Prostate gland (tissue), 2 donors: ENCODE data around the gene CLPSL1. TPM values are rescaled to one million over a fixed set of nuclear protein-coding genes. Genes with fewer than 3 reads are reported as not detected.

ENCODE experiments used
- DNase-seq: peaks from one replicate; pipeline ENCODE4 v3.0.0-alpha.2; 2019; ENCODE audit warnings: low spot score
- H3K27ac ChIP-seq, 2 donors: fragments of 200-600 bp; sonication (generic); 2 replicates each; pipeline ENCODE4 v1.5.1; 2017 to 2019
- H3K27me3 ChIP-seq: fragments of 200-600 bp; sonication (generic); replicated peaks from 2 replicates; pipeline ENCODE4 v1.5.1; 2019; ENCODE audit not compliant: insufficient read depth
- H3K36me3 ChIP-seq, 2 donors: fragments of 200-600 bp; sonication (generic); 1 replicate in 1 of 2; 2 replicates in 1 of 2; pipeline versions ENCODE4 v1.5.1 to v1.8.1; 2017 to 2019
- H3K4me1 ChIP-seq: fragments of 200-600 bp; sonication (generic); replicated peaks from 2 replicates; pipeline ENCODE4 v1.5.1; 2019
- H3K4me3 ChIP-seq, 2 donors: fragments of 200-600 bp; sonication (generic); 2 replicates each; pipeline ENCODE4 v1.5.1; 2017 to 2019
- H3K9me3 ChIP-seq: fragments of 200-600 bp; sonication (generic); 2 replicates; pipeline ENCODE4 v1.5.1; 2017
- POLR2A ChIP-seq: fragments of 450-650 bp; IDR thresholded peaks from one replicate; pipeline ENCODE4 v1.6.1; 2016; ENCODE audit warnings: antibody characterized with exemption, mild to moderate bottlenecking
- POLR2AphosphoS5 ChIP-seq: sonication (generic); formaldehyde crosslinking; IDR thresholded peaks from one replicate; pipeline ENCODE4 v1.6.1; 2017; ENCODE audit warnings: antibody characterized with exemption
- WGBS: methylation state at CpG from one replicate; pipeline ENCODE4 v1.1.5; 2018; 5-methylcytosine and 5-hydroxymethylcytosine counted together
- intact Hi-C: fragments of 100-400 bp; cut with DNase I; formaldehyde crosslinking; loops from one replicate; pipeline ENCODE4 v1.14.2; 2022
- total RNA-seq, 2 donors: library from RNA; depleted of rRNA; stranded (reverse); fragments of >200 nt; gene quantifications; one replicate each; pipeline ENCODE4 v1.1.0, GENCODE V29; 2016
- TF ChIP-seq, protein P1 (sequence below), 4 experiments: fragments of 200-600 bp in 2 of 4; fragments of 450-650 bp in 2 of 4; sonication (generic) in 2 of 4; IDR thresholded peaks; 1 replicate in 3 of 4; 2 replicates in 1 of 4; pipeline ENCODE4 v1.5.1; 2016 to 2019; ENCODE audit warnings: antibody characterized with exemption in 4 of 4, mild to moderate bottlenecking in 2 of 4, moderate library complexity in 2 of 4

CLPSL1 gene
- total RNA-seq, 2 donors from 2014 or later, result not detected

DNA sequence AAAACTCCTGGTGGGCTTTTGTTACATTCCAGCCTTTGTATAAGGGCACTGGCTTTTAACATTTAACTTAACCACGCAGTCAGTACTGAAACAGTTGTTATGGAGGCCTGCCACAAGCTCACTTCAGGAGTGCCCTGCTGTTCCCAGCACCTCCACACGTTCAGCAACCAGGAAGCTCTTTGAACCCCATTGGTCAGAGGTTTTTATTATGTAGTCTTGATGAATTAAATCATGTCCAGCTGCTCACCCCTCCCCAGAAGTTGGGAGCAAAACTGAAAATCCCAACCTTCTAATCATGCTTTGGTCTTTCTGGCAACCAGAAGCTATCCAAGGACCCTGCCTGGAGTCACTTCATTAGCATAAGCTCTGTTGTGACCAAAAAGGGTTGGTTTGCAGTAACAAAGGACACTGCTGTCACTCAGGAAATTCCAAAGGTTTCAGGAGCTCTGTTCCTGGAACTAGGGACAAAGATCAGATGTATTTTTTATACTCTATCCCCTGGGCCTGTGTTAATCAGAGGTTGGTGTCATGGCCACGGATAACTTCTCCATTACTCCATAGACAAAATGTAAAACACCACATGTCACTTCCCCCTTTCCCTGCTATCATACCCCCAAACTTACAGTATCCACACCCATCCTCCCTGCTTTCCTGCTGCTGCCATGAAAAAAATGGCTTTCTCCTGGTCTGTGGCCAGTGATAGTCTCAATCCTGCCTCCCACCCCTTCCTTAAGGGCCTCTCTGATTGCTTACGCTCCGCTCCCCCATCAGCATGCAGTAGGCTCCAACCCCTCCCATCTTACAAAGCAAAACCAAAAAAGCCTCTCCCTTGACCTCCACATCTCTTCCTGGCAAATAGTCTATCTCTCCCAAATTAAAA lies 40.9 kb upstream of the CLPSL1 start:
- Histone ChIP-seq H3K27ac (no peak overlapping the region), H3K27me3 (no peaks in the 10 kb centered on the region), H3K36me3 (no peaks in the 10 kb centered on the region), H3K4me3 (no peak overlapping the region), H3K9me3 (no peaks in the 10 kb centered on the region), H3K4me1 (peaks cover 2% of the 10 kb centered on the region)
- 66% methylated on average over 5 of the region's 5 CpGs for WGBS
- TF ChIP-seq, protein P1, sequence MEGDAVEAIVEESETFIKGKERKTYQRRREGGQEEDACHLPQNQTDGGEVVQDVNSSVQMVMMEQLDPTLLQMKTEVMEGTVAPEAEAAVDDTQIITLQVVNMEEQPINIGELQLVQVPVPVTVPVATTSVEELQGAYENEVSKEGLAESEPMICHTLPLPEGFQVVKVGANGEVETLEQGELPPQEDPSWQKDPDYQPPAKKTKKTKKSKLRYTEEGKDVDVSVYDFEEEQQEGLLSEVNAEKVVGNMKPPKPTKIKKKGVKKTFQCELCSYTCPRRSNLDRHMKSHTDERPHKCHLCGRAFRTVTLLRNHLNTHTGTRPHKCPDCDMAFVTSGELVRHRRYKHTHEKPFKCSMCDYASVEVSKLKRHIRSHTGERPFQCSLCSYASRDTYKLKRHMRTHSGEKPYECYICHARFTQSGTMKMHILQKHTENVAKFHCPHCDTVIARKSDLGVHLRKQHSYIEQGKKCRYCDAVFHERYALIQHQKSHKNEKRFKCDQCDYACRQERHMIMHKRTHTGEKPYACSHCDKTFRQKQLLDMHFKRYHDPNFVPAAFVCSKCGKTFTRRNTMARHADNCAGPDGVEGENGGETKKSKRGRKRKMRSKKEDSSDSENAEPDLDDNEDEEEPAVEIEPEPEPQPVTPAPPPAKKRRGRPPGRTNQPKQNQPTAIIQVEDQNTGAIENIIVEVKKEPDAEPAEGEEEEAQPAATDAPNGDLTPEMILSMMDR (IDR thresholded peaks at IDR 0.05), result no peak
- TF ChIP-seq POLR2AphosphoS5, result no peak
- intact Hi-C loops, result loop anchor here (10.0 kb wide), 1 partner anchor 395 kb away; the partner anchor contains the start of gene PPARD
- no peak for DNase-seq

DNA sequence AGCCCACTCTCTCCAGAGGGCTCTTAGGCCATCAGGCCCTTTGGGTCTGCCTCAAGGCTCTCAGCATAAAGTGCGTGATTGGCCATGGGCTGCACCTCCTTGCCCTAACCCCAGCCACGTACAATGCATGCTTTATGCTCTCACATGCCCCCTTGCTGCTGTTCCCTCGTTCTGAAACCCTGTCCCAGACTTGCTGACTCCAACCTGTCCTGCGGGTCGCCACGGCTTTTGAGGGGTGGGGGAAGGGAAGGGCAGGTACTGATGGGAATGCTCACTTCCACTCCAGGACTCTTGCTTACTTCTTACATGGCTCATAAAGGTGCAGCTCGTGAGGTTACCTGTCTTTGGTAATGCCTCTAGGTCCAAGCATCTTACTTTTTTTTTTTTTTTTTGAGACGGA lies 38.0 kb upstream of the CLPSL1 start:
- H3K27ac ChIP-seq, result no peak overlapping the region
- 65% methylated on average over 8 of the region's 8 CpGs for WGBS
- TF ChIP-seq POLR2AphosphoS5 (no peak), POLR2A (no peak)
- TF ChIP-seq, protein P1 (IDR thresholded peaks at IDR 0.05), result no peak
- intact Hi-C loops, result no loop called here
- H3K36me3 ChIP-seq, result no peaks in the 10 kb centered on the region
- no peak for DNase-seq
- H3K4me1 ChIP-seq, result no peaks in the 10 kb centered on the region
- H3K9me3 ChIP-seq, result no peaks in the 10 kb centered on the region
- no peaks in the 10 kb centered on the region for H3K27me3 ChIP-seq
- H3K4me3 ChIP-seq, result no peak overlapping the region

GRCh38 chr6:35745509-35745908 lies 35.3 kb upstream of the CLPSL1 start:
- 84% methylated on average over 7 of the region's 7 CpGs for WGBS
- intact Hi-C loops, result no loop called here

GRCh38 chr6:35746516-35746915 lies 34.3 kb upstream of the CLPSL1 start:
- no peaks in the 10 kb centered on the region for H3K36me3 ChIP-seq
- H3K4me3 ChIP-seq, result no peak overlapping the region

More at GRCh38 chr6:35745509-35745908, 35.3 kb upstream of the CLPSL1 start:
- Histone ChIP-seq H3K4me3 (no peak overlapping the region), H3K9me3 (no peaks in the 10 kb centered on the region), H3K27ac (no peak overlapping the region), H3K27me3 (no peaks in the 10 kb centered on the region), H3K36me3 (no peaks in the 10 kb centered on the region), H3K4me1 (no peaks in the 10 kb centered on the region)
- TF ChIP-seq POLR2A (no peak), POLR2AphosphoS5 (no peak)
- TF ChIP-seq, protein P1 (IDR thresholded peaks at IDR 0.05), result no peak
- no peak for DNase-seq

More at GRCh38 chr6:35746516-35746915, 34.3 kb upstream of the CLPSL1 start:
- no peak for DNase-seq
- Histone ChIP-seq H3K9me3 (no peaks in the 10 kb centered on the region), H3K4me1 (no peaks in the 10 kb centered on the region), H3K27me3 (no peaks in the 10 kb centered on the region), H3K27ac (no peak overlapping the region)
- intact Hi-C loops, result no loop called here
- TF ChIP-seq, protein P1 (IDR thresholded peaks at IDR 0.05), result no peak
- no peak for TF ChIP-seq POLR2A
- TF ChIP-seq POLR2AphosphoS5, result no peak
- 84% methylated on average over 3 of the region's 3 CpGs for whole genome bisulfite sequencing
